Smooth muscle cell (in vitro differentiated cells): ENCODE data around the gene PRKRA. TPM values are rescaled to one million over a fixed set of nuclear protein-coding genes. Genes with fewer than 3 reads are reported as not detected.
A peak's percentile ranks its signal among the peaks of the same experiment; 100 is the strongest.

ENCODE experiments used
- DNase-seq: peaks from one replicate; lab custom pipeline; 2025; ENCODE audit not compliant: unreplicated experiment; lab: John Stamatoyannopoulos, UW
- H2AFZ ChIP-seq: fragments of 200-600 bp; sonication (generic); 2 replicates; pipeline ENCODE4 v1.6.0; 2016; ENCODE audit warnings: antibody characterized with exemption, low read depth, mild to moderate bottlenecking
- H3F3A ChIP-seq: fragments of 200-600 bp; sonication (generic); 2 replicates; pipeline ENCODE4 v1.6.0; 2017; ENCODE audit warnings: antibody characterized with exemption, low read depth
- H3K27ac ChIP-seq: fragments of 200-600 bp; sonication (generic); 2 replicates; pipeline ENCODE4 v1.5.1; 2016; ENCODE audit warnings: low read depth, mild to moderate bottlenecking
- H3K27me3 ChIP-seq: fragments of 200-600 bp; sonication (generic); 2 replicates; pipeline ENCODE4 v1.6.1; 2016; ENCODE audit warnings: low read depth, mild to moderate bottlenecking
- H3K36me3 ChIP-seq: fragments of 200-600 bp; sonication (generic); 2 replicates; pipeline ENCODE4 v1.5.1; 2016; ENCODE audit warnings: low read depth
- H3K4me1 ChIP-seq: fragments of 200-600 bp; sonication (generic); 2 replicates; pipeline ENCODE4 v1.5.1; 2016; ENCODE audit warnings: low read depth
- H3K4me2 ChIP-seq: fragments of 200-600 bp; sonication (generic); 2 replicates; pipeline ENCODE4 v1.6.0; 2016; ENCODE audit warnings: mild to moderate bottlenecking
- H3K4me3 ChIP-seq: fragments of 200-600 bp; sonication (generic); 2 replicates; pipeline ENCODE4 v1.5.1; 2016; ENCODE audit warnings: mild to moderate bottlenecking
- H3K79me2 ChIP-seq: fragments of 200-600 bp; sonication (generic); 2 replicates; pipeline ENCODE4 v1.6.0; 2016; ENCODE audit warnings: low read depth, mild to moderate bottlenecking
- H3K9ac ChIP-seq: fragments of 200-600 bp; sonication (generic); 2 replicates; pipeline ENCODE4 v1.6.0; 2016; ENCODE audit warnings: low read depth
- H3K9me3 ChIP-seq: fragments of 200-600 bp; sonication (generic); replicated peaks from 2 replicates; pipeline ENCODE4 v1.5.1; 2016; ENCODE audit warnings: low read depth
- H4K20me1 ChIP-seq: fragments of 200-600 bp; sonication (generic); 2 replicates; pipeline ENCODE4 v1.6.0; 2016; ENCODE audit warnings: low read depth
- WGBS: methylation state at CpG from one replicate; pipeline ENCODE4 v1.1.7; 2016; ENCODE audit warnings: low lambda C conversion rate; 5-methylcytosine and 5-hydroxymethylcytosine counted together
- polyA plus RNA-seq: library from polyadenylated mRNA; unstranded; fragments of >200 nt; fragmentation: Nextera tagmentation; extraction: Ambion mirVana; gene quantifications from 2 replicates; pipeline ENCODE4 v1.2.1, GENCODE V29; 2016
- total RNA-seq: library from RNA; depleted of rRNA; stranded (reverse); fragments of >200 nt; gene quantifications from 2 replicates; pipeline ENCODE4 v1.2.3, GENCODE V29; 2014
- TF ChIP-seq, protein P1 (sequence below): fragments of 200-600 bp; sonication (generic); IDR thresholded peaks from 2 replicates; pipeline ENCODE4 v1.5.1; 2017; ENCODE audit warnings: borderline replicate concordance, mild to moderate bottlenecking, antibody characterized with exemption; ENCODE audit not compliant: insufficient read depth, poor library complexity, severe bottlenecking

The PRKRA gene
- total and polyA plus RNA-seq, 2 experiments from 2014 or later, result 48.8 to 57.5 TPM

DNA sequence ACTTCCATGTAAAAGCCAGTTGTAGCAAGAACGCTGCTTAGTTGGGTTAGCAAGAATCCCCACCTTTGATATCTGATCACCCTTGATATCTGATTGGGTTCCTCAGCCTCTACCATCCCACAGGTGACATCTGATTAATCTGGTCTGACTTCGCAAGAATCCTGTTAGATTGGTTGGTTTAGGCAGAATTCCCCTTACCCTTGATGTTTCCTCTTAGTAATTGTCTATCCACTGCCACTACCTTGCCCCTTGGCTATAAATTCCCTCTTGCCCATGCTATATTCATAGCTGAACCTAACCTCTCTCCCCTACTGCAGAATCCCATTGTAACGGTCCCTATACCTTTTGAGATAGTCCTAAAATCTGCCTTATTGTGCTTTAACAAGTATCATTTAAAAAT lies 33.1 kb downstream of the PRKRA start:
- H3K4me2 ChIP-seq, result no peak overlapping the region
- H3K27me3 ChIP-seq, result no peaks in the 10 kb centered on the region
- no peak overlapping the region for H3K27ac ChIP-seq
- WGBS, result 96% methylated on average over 3 of the region's 3 CpGs
- no peak overlapping the region for H3K4me3 ChIP-seq
- H3K9me3 ChIP-seq, result no peaks in the 10 kb centered on the region
- TF ChIP-seq, protein P1, sequence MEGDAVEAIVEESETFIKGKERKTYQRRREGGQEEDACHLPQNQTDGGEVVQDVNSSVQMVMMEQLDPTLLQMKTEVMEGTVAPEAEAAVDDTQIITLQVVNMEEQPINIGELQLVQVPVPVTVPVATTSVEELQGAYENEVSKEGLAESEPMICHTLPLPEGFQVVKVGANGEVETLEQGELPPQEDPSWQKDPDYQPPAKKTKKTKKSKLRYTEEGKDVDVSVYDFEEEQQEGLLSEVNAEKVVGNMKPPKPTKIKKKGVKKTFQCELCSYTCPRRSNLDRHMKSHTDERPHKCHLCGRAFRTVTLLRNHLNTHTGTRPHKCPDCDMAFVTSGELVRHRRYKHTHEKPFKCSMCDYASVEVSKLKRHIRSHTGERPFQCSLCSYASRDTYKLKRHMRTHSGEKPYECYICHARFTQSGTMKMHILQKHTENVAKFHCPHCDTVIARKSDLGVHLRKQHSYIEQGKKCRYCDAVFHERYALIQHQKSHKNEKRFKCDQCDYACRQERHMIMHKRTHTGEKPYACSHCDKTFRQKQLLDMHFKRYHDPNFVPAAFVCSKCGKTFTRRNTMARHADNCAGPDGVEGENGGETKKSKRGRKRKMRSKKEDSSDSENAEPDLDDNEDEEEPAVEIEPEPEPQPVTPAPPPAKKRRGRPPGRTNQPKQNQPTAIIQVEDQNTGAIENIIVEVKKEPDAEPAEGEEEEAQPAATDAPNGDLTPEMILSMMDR, result no peak
- no peak for DNase-seq
- H3K9ac ChIP-seq, result no peak overlapping the region
- H3K4me1 ChIP-seq, result no peaks in the 10 kb centered on the region
- H3K36me3 ChIP-seq, result no peaks in the 10 kb centered on the region
- H3F3A ChIP-seq, result no peaks in the 10 kb centered on the region
- H4K20me1 ChIP-seq, result no peaks in the 10 kb centered on the region
- peaks cover 14% of the 10 kb centered on the region for H3K79me2 ChIP-seq
- no peak overlapping the region for H2AFZ ChIP-seq

DNA sequence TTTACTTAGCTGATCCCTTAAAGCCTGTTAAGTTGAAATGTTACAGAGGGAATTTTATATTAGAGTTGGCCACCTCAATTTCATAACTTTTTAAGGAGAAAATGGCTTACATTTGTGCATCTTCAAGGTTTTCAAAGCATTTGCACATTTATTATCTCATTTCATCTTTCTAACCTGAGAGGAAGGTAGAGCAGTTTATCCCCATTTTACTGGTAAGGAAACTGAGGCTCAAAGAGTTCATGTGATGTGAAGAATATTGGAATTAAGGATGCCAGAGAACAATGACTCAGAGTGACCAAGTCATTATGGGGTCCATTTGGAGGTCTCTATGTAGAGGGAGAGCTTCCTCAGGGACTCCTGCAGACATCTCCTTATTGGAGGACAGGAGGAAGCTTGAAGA lies 35.0 kb downstream of the PRKRA start:
- H3K4me2 ChIP-seq, result no peak overlapping the region
- no peak for DNase-seq
- TF ChIP-seq, protein P1, result no peak

DNA sequence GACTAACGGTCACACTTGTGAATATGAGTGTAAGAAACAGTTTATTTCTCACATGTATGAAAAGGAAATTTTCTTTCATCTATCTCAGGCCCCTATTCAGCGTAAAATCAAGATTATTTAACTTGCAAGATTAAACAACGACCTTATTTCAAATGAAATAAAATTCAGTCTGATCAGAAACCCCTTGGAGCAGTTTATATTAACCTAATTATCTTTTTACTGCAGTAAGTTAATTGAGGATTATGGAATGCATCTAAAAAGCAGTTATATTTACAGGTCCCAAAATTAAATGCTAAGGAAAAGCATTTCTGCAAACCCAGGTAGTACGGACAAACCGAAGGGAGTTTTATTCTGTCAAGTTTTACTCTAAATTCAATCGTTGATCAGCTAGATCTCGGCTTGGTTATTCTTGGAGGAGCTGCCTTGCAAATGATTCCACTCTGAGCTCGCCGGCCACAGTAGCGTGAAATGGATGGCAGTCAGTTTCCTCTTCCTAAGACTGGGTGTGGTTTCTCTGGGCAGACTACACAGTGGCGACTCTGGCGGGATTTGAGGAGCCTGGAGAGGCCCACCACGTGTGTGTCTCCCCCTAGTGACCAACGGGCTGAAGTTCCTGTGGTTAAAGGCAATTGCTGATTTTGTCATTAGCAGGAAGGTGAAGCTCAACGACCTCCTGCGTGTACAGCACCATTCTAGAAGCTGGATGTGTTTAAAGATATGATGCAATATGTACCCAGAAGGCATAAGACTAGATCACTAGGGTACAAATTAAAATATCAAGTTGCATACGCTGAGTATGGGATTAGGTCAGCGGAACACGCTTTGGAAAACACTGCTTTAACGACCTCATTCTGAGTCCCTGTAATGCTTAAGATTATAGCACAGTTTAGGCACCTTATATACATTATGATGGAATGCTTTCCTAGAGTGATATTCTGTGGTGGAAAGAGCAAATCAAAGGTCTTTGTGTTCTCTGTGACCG lies 36.4 kb downstream of the PRKRA start:
- Histone ChIP-seq H3K9ac (peak overlapping the region; percentile 92), H3K27me3 (no peaks in the 10 kb centered on the region), H3K36me3 (no peaks in the 10 kb centered on the region), H3K79me2 (peaks cover 14% of the 10 kb centered on the region), H3K4me2 (peak overlapping the region; percentile 88), H2AFZ (peak overlapping the region; percentile 93), H3K4me3 (peak overlapping the region; percentile 83), H3K9me3 (no peaks in the 10 kb centered on the region), H4K20me1 (no peaks in the 10 kb centered on the region), H3K4me1 (no peaks in the 10 kb centered on the region), H3K27ac (peak overlapping the region; percentile 91), H3F3A (no peaks in the 10 kb centered on the region)
- TF ChIP-seq, protein P1, result peak; percentile 87
- DNase-seq, result peak; percentile 47
- 17% methylated on average over 21 of the region's 21 CpGs for WGBS

More for the DNA sequence above, 35.0 kb downstream of the PRKRA start:
- Histone ChIP-seq H3K4me1 (no peaks in the 10 kb centered on the region), H3K36me3 (no peaks in the 10 kb centered on the region), H3K79me2 (peaks cover 14% of the 10 kb centered on the region), H4K20me1 (no peaks in the 10 kb centered on the region), H3K9me3 (no peaks in the 10 kb centered on the region), H3K27ac (no peak overlapping the region), H3K9ac (no peak overlapping the region), H3K4me3 (no peak overlapping the region), H3F3A (no peaks in the 10 kb centered on the region), H3K27me3 (no peaks in the 10 kb centered on the region), H2AFZ (no peak overlapping the region)
